NOMO-1 (cell line): ENCODE results near the gene COL18A1.
A peak's percentile ranks its signal among the peaks of the same experiment; 100 is the strongest.
"Not testable (repeated sequence)": the region's sequence is repeated elsewhere in the genome, so short reads cannot be mapped to it uniquely, and the experiment has no call there.

Source experiments
- DNase-seq, 2 experiments: peaks; one replicate each; lab custom pipeline; 2025; ENCODE audit not compliant: unreplicated experiment in 2 of 2; lab: John Stamatoyannopoulos, UW

Gene COL18A1

GRCh38 chr21:45528028-45528705 lies 123.2 kb downstream of the COL18A1 start:
- DNase-seq: no peak

DNA sequence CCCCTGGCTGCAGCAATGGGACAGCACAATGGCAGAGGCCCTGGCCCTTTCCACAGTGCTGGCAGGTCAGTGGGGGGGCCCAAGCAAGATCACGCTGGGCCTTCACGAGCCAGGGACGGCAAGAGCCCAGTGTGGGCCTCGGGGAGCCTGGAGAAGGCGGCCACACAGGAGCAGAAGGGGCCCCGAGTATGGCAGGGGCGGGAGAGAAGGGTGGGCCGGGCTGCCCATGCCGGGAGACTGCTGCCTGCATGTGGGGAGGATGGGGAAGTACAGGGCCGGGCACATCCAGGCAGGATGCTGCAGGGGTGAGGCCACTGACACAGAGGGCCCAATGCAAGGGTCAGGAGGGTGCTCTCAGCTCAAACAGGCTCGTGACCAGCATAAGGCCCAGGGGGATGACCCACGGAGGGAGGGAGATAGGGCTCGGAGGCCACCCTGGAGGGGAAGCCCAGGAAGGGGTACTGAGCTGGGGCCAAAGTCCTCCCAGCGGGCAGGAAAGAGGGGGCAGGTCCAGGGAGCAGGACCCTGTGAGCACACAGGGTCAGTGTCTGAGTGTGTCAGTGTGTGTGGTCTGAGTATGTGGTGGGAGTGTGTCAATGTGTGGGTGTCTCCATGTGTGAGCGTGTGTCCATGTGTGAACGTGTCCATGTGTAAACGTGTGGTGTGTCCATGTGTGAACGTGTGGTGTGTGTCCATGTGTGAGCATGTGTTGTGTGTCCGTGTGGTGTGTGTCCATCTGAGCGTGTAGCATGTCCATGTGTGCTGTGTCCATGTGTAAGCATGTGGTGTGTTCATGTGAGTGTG lies 124.2 kb downstream of the COL18A1 start:
- no peak for DNase-seq

DNA sequence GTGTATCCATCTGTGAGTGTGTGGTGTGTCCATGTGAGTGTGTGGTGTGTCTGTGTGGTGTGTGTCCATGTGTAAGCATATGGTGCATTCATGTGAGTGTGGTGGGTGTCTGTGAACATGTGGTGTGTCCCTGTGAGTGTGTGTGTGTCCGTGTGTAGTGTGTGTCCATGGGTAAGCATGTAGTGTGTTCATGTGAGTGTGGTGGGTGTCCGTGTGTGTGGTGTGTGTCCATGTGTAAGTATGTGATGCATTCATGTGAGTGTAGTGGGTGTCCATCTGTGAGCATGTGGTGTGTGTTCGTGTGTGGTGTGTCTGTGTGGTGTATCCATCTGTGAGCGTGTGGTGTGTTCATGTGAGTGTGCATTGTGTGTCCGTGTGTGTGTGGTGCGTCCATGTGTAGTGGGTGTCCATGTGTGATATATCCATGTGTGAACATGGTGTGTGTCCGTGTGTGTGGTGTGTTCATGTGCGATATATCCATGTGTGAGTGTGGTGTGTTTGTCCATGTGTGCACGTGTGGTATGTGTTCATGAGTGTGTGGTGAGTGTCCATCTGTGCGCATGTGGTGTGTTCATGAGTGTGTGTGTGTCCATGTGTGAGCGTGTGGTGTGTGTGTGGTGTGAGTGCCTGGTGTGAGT lies 124.9 kb downstream of the COL18A1 start:
- DNase-seq: no peak

DNA sequence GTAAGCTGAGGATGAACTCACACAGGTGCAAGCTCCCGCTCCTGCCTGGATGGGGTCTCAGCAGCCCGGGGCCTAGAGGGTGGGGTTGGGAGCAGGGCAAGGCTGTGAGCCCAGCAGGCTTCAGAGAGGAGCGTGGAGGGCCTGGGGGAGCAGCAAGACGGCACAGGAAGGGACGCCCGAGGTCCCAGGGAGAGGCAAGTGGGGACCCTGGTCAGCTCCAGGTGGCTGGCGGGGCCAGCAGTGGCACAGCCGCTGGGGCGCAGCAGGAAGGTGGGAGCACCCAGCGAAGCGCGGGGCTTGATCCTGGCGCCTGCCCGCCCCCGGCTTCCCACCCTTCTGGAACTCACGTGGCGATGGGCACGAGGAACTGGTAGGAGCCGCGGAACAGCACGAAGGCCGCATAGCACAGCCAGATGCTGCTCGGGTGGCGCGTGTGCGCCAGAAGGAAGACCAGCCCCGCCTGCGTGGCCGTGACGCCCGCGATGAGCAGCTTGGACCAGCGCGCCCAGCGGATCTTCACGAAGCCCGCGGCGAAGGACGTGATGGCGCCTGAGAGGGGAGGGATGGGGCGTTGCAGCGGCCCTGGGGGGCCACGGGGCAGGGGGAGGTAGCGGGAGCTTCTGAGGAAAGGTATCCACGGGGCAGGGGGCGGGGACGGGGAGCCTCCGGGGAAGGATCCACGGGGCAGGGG lies 125.6 kb downstream of the COL18A1 start:
- DNase-seq: no peak

DNA sequence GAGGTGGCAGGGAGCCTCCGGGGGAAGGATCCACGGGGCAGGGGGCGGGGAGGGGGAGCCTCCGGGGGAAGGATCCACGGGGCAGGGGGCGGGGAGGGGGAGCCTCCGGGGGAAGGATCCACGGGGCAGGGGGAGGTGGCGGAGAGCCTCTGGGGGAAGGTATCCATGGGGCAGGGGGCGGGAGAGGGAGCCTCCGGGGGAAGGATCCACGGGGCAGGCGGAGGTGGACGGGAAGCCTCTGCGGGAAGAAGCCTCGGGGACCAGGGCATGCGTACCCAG lies 126.1 kb downstream of the COL18A1 start:
- DNase-seq: not testable (repeated sequence)

- DNase-seq: no peak
Measured at GRCh38 chr21:45531393-45532215, 126.6 kb downstream of the COL18A1 start.

DNA sequence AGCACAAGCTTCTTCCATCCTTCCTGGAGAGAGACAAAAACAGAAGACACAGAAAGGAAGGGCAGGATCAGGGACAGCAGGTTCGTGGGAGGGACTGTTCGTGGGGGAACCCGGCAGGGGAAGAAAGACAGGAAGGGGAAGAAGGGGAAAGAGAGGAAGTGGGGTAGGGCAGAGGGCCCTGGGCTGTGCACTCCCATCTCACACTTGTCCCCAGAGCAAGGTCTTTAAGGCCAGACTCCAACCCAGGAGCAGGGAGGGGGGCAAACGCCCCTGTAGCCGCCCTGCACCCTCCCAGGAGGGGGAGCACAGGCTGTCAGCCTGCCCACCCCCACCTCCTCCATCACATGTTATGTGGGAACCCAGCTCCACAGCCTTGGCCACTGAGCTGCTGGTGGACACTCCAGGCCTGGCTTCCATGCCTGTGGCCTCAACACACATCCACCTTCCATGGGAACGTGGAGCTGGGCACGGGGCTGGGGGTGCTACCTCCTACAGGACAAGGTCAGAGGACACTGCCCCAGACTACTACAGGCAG lies 127.9 kb downstream of the COL18A1 start:
- peak; percentile 16 to 39 for DNase-seq

GRCh38 chr21:45533361-45533845 lies 128.4 kb downstream of the COL18A1 start:
- no peak for DNase-seq

GRCh38 chr21:45533846-45534635 lies 129.1 kb downstream of the COL18A1 start:
- DNase-seq: no peak

DNA sequence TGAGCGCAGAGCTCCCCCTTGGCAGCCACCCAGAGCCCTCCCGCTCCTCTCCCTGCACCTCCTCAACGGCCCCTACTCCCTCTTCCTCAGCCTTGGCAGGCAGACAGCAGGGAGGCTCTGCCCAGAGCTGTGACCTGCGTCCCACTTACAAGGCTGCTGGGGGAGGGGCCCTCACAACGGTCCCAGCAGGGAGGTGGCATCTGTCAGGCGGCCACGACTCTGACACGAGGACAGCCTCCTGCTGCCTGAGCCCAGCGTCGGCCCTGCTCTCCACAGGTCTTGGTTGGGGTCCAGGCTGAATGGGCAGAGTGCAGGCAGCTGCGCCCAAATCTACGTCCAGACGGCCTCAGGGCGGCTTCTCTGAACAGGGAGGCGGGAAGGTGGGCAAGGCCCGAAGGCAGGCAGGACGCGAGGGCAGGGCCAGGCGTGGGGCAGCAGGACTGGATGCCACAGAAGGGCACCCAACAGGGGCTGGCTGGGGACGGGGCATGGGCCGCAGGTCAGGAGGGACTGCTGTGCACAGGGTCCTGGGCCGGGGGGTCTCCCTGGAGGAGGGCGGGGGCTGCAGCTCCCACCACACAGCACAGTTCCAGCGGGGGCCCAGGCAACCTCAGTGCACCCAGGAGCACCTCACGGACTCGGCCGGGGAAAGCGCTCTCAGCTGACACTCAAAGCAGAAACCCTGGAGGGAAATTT lies 129.8 kb downstream of the COL18A1 start:
- DNase-seq: no peak

- DNase-seq: peak; percentile 35 to 44
Measured at GRCh38 chr21:45535341-45536081, 130.5 kb downstream of the COL18A1 start.

DNA sequence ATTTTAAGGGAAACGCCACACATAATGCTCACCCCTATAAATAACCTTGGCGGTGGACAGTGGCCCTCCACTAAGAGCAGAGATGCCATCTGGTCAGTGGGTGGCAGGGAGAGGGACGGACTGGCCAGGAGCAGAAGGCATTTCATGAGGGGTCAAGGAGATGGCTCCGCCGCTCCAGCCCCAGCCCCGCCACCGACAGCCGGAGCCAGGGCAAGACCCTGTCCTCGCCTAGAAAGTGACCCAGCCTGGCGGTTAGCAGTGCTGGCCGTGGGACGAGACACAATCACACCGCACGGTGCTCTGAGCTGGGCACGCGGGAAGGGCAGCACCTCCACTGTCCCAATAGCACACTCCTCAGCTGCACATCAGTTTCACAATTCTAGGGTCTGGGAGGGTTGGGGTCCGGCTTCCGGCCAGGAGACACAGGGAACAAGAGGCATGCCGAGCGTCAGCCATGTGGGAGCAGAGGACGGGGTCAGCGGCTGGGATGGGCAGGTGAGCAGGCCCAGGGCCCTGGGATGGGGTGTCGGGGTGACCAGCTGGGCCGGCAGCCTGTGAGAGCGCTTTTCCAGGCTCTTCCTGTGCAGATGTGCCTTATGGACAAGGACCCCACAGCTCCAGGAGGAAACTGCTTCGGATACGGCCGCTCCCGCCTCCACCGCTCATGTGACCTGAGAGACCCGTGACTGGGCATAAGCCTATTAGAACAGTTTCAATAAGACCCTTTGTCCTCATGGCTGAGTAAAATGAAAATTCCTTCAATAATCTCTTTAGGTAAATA lies 131.5 kb downstream of the COL18A1 start:
- no peak for DNase-seq

- DNase-seq: no peak
Measured at GRCh38 chr21:45537111-45537745, 132.3 kb downstream of the COL18A1 start.

- DNase-seq: no peak
Measured at GRCh38 chr21:45537746-45538291, 132.9 kb downstream of the COL18A1 start.

DNA sequence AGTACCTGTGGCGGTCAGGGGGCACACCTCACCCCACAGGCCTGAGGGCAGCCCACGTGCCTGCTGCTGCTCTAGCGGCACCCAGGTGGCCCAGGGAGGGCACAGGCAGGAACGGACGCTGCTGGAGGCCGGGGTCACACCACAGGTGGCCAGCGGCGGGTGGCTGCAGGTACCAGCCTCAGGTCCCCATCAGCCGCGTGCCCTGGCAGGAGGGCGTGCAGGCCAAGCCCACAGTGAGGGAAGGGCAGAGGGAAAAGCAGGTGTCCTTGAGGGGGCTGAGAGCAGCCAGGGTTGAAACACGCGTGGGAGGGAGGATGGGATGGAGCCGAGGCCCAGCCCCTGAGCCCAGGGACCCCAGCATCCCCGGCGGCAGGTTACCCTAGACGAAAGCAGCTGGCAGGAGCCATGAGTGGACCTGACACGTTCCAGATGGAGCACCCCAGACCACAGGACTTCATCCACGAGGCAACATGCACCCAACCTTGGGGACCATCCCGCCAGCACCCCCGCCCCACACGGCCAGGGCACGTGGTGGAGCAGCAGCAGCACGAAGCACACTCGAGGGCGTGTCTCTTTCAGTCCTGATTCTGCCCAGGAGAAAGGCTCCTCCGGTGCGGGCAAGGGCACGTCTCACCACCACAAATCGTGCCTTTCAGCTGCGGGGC lies 133.5 kb downstream of the COL18A1 start:
- DNase-seq: no peak
